ENCODE data around the gene RASL10A.
A peak's percentile ranks its signal among the peaks of the same experiment; 100 is the strongest.

RASL10A gene

GRCh38 chr22:29328566-29329500 lies 13.3 kb upstream of the RASL10A start:
- H3K27me3 ChIP-seq (ENCODE audit: control insufficient read depth, insufficient read depth, low read length) = no peaks in the 10 kb centered on the region
- H3K36me3 ChIP-seq (ENCODE audit: insufficient read depth, low read length) = peaks cover 48% of the 10 kb centered on the region
- H3K4me3 ChIP-seq (ENCODE audit: low read length) = no peak overlapping the region
- no peaks in the 10 kb centered on the region for H3K9me3 ChIP-seq (replicated peaks; ENCODE audit: low read length)
- no peak overlapping the region for H3K9ac ChIP-seq (ENCODE audit: low read depth, low read length)
- peak overlapping the region; percentile 41 for H3K4me2 ChIP-seq (ENCODE audit: low read length)
- peaks cover 38% of the 10 kb centered on the region for H3K4me1 ChIP-seq (ENCODE audit: control insufficient read depth, insufficient read depth, low read length)

- no peak overlapping the region for H3K4me2 ChIP-seq (ENCODE audit: low read length)
- H3K9me3 ChIP-seq (replicated peaks; ENCODE audit: low read length) = no peaks in the 10 kb centered on the region
- H3K9ac ChIP-seq (ENCODE audit: low read depth, low read length) = no peak overlapping the region
- H3K4me1 ChIP-seq (ENCODE audit: control insufficient read depth, insufficient read depth, low read length) = peaks cover 38% of the 10 kb centered on the region
- H3K4me3 ChIP-seq (ENCODE audit: low read length) = no peak overlapping the region
- H3K27me3 ChIP-seq (ENCODE audit: control insufficient read depth, insufficient read depth, low read length) = no peaks in the 10 kb centered on the region
- peaks cover 47% of the 10 kb centered on the region for H3K36me3 ChIP-seq (ENCODE audit: insufficient read depth, low read length)
Observed at GRCh38 chr22:29328055-29328454, 12.6 kb upstream of the RASL10A start.

- no peak overlapping the region for H3K4me2 ChIP-seq (ENCODE audit: low read length)
- H3K36me3 ChIP-seq (ENCODE audit: insufficient read depth, low read length) = peaks cover 38% of the 10 kb centered on the region
- H3K9me3 ChIP-seq (replicated peaks; ENCODE audit: low read length) = no peaks in the 10 kb centered on the region
- peaks cover 38% of the 10 kb centered on the region for H3K4me1 ChIP-seq (ENCODE audit: control insufficient read depth, insufficient read depth, low read length)
- no peak overlapping the region for H3K4me3 ChIP-seq (ENCODE audit: low read length)
- H3K9ac ChIP-seq (ENCODE audit: low read depth, low read length) = no peak overlapping the region
- no peaks in the 10 kb centered on the region for H3K27me3 ChIP-seq (ENCODE audit: control insufficient read depth, insufficient read depth, low read length)
Observed at GRCh38 chr22:29327089-29327764, 11.7 kb upstream of the RASL10A start.

GRCh38 chr22:29326481-29326880 lies 11.0 kb upstream of the RASL10A start:
- Histone ChIP-seq H3K4me2 (ENCODE audit: low read length) (no peak overlapping the region), H3K9ac (ENCODE audit: low read depth, low read length) (no peak overlapping the region), H3K9me3 (replicated peaks; ENCODE audit: low read length) (no peaks in the 10 kb centered on the region), H3K4me1 (ENCODE audit: control insufficient read depth, insufficient read depth, low read length) (peaks cover 35% of the 10 kb centered on the region), H3K36me3 (ENCODE audit: insufficient read depth, low read length) (peaks cover 37% of the 10 kb centered on the region), H3K27me3 (ENCODE audit: control insufficient read depth, insufficient read depth, low read length) (no peaks in the 10 kb centered on the region), H3K4me3 (ENCODE audit: low read length) (no peak overlapping the region)

- Histone ChIP-seq H3K4me3 (ENCODE audit: low read length) (no peak overlapping the region), H3K27me3 (ENCODE audit: control insufficient read depth, insufficient read depth, low read length) (no peaks in the 10 kb centered on the region), H3K36me3 (ENCODE audit: insufficient read depth, low read length) (peaks cover 37% of the 10 kb centered on the region), H3K4me1 (ENCODE audit: control insufficient read depth, insufficient read depth, low read length) (peaks cover 29% of the 10 kb centered on the region), H3K9ac (ENCODE audit: low read depth, low read length) (no peak overlapping the region), H3K9me3 (replicated peaks; ENCODE audit: low read length) (no peaks in the 10 kb centered on the region), H3K4me2 (ENCODE audit: low read length) (no peak overlapping the region)
Observed at GRCh38 chr22:29325785-29326315, 10.4 kb upstream of the RASL10A start.

- Histone ChIP-seq H3K9ac (ENCODE audit: low read depth, low read length) (no peak overlapping the region), H3K4me3 (ENCODE audit: low read length) (no peak overlapping the region), H3K4me1 (ENCODE audit: control insufficient read depth, insufficient read depth, low read length) (peaks cover 24% of the 10 kb centered on the region), H3K36me3 (ENCODE audit: insufficient read depth, low read length) (peaks cover 37% of the 10 kb centered on the region), H3K27me3 (ENCODE audit: control insufficient read depth, insufficient read depth, low read length) (no peaks in the 10 kb centered on the region), H3K4me2 (ENCODE audit: low read length) (no peak overlapping the region), H3K9me3 (replicated peaks; ENCODE audit: low read length) (no peaks in the 10 kb centered on the region)
Observed at GRCh38 chr22:29325356-29325755, 9.9 kb upstream of the RASL10A start.

- Histone ChIP-seq H3K9ac (ENCODE audit: low read depth, low read length) (no peak overlapping the region), H3K27me3 (ENCODE audit: control insufficient read depth, insufficient read depth, low read length) (no peaks in the 10 kb centered on the region), H3K4me2 (ENCODE audit: low read length) (no peak overlapping the region), H3K36me3 (ENCODE audit: insufficient read depth, low read length) (peaks cover 28% of the 10 kb centered on the region), H3K4me1 (ENCODE audit: control insufficient read depth, insufficient read depth, low read length) (peaks cover 9% of the 10 kb centered on the region), H3K9me3 (replicated peaks; ENCODE audit: low read length) (no peaks in the 10 kb centered on the region), H3K4me3 (ENCODE audit: low read length) (no peak overlapping the region)
Observed at GRCh38 chr22:29323641-29324040, 8.1 kb upstream of the RASL10A start.

GRCh38 chr22:29320546-29320945 lies 5.0 kb upstream of the RASL10A start:
- H3K4me1 ChIP-seq (ENCODE audit: control insufficient read depth, insufficient read depth, low read length) = no peaks in the 10 kb centered on the region
- no peak overlapping the region for H3K4me3 ChIP-seq (ENCODE audit: low read length)
- no peak overlapping the region for H3K9ac ChIP-seq (ENCODE audit: low read depth, low read length)
- no peak overlapping the region for H3K4me2 ChIP-seq (ENCODE audit: low read length)
- peaks cover 11% of the 10 kb centered on the region for H3K27me3 ChIP-seq (ENCODE audit: control insufficient read depth, insufficient read depth, low read length)
- H3K9me3 ChIP-seq (replicated peaks; ENCODE audit: low read length) = no peaks in the 10 kb centered on the region
- no peaks in the 10 kb centered on the region for H3K36me3 ChIP-seq (ENCODE audit: insufficient read depth, low read length)

GRCh38 chr22:29319072-29319471 lies 3.6 kb upstream of the RASL10A start:
- Histone ChIP-seq H3K4me3 (ENCODE audit: low read length) (no peak overlapping the region), H3K27me3 (ENCODE audit: control insufficient read depth, insufficient read depth, low read length) (peaks cover 24% of the 10 kb centered on the region), H3K9ac (ENCODE audit: low read depth, low read length) (no peak overlapping the region), H3K4me2 (ENCODE audit: low read length) (no peak overlapping the region), H3K4me1 (ENCODE audit: control insufficient read depth, insufficient read depth, low read length) (peaks cover 4% of the 10 kb centered on the region), H3K9me3 (replicated peaks; ENCODE audit: low read length) (no peaks in the 10 kb centered on the region), H3K36me3 (ENCODE audit: insufficient read depth, low read length) (no peaks in the 10 kb centered on the region)

- Histone ChIP-seq H3K9ac (ENCODE audit: low read depth, low read length) (no peak overlapping the region), H3K4me3 (ENCODE audit: low read length) (no peak overlapping the region), H3K4me1 (ENCODE audit: control insufficient read depth, insufficient read depth, low read length) (peaks cover 5% of the 10 kb centered on the region), H3K36me3 (ENCODE audit: insufficient read depth, low read length) (no peaks in the 10 kb centered on the region), H3K4me2 (ENCODE audit: low read length) (no peak overlapping the region), H3K27me3 (ENCODE audit: control insufficient read depth, insufficient read depth, low read length) (peaks cover 32% of the 10 kb centered on the region), H3K9me3 (replicated peaks; ENCODE audit: low read length) (no peaks in the 10 kb centered on the region)
Observed at GRCh38 chr22:29317827-29318454, 2.4 kb upstream of the RASL10A start.

GRCh38 chr22:29316141-29316828 lies 788 bp upstream of the RASL10A start:
- H3K4me2 ChIP-seq (ENCODE audit: low read length) = no peak overlapping the region
- H3K4me1 ChIP-seq (ENCODE audit: control insufficient read depth, insufficient read depth, low read length) = peaks cover 17% of the 10 kb centered on the region
- H3K9me3 ChIP-seq (replicated peaks; ENCODE audit: low read length) = no peaks in the 10 kb centered on the region
- peaks cover 12% of the 10 kb centered on the region for H3K36me3 ChIP-seq (ENCODE audit: insufficient read depth, low read length)
- no peak overlapping the region for H3K4me3 ChIP-seq (ENCODE audit: low read length)
- H3K27me3 ChIP-seq (ENCODE audit: control insufficient read depth, insufficient read depth, low read length) = peaks cover 32% of the 10 kb centered on the region
- H3K9ac ChIP-seq (ENCODE audit: low read depth, low read length) = no peak overlapping the region
